Kidney (tissue), 14 donors: ENCODE data around the gene MCF2L. TPM values are rescaled to one million over a fixed set of nuclear protein-coding genes. Genes with fewer than 3 reads are reported as not detected.

Experiments used
- DNase-seq, 5 donors: peaks; one replicate each; pipeline ENCODE4 v3.0.0-alpha.2; 2013 to 2020
- FAIRE-seq: peaks from 2 replicates; lab custom pipeline; 2012; peaks lifted over from hg19 to GRCh38; lab: Jason Lieb, UNC
- H3K27ac ChIP-seq, 2 donors: one replicate each; pipeline ENCODE4 v1.7.0; 2013; ENCODE audit warnings: low read depth in 2 of 2, low read length in 2 of 2, inconsistent platforms in 1 of 2
- H3K27me3 ChIP-seq: one replicate; pipeline ENCODE4 v1.7.1; 2013; ENCODE audit warnings: low read length, inconsistent platforms; ENCODE audit not compliant: control insufficient read depth, insufficient read depth
- H3K36me3 ChIP-seq, 3 donors: one replicate each; pipeline versions ENCODE4 v1.7.0 to v1.7.1; 2013; ENCODE audit warnings: low read length in 3 of 3, control low read depth in 1 of 3, inconsistent platforms in 1 of 3; ENCODE audit not compliant: insufficient read depth in 3 of 3, control insufficient read depth in 2 of 3
- H3K4me1 ChIP-seq, 3 donors: one replicate each; pipeline versions ENCODE4 v1.7.0 to v1.7.1; 2013; ENCODE audit warnings: low read length in 3 of 3, inconsistent platforms in 1 of 3, low read depth in 1 of 3; ENCODE audit not compliant: control insufficient read depth in 2 of 3, insufficient read depth in 2 of 3
- H3K4me3 ChIP-seq, 3 donors: one replicate each; pipeline versions ENCODE4 v1.7.0 to v1.8.1; 2013; ENCODE audit warnings: low read length in 3 of 3, control low read depth in 1 of 3, inconsistent platforms in 1 of 3
- H3K9ac ChIP-seq, 3 donors: one replicate each; pipeline versions ENCODE4 v1.7.0 to v1.7.1; 2013; ENCODE audit warnings: low read length in 3 of 3, control low read depth in 1 of 3, inconsistent platforms in 1 of 3
- H3K9me3 ChIP-seq, 3 donors: one replicate each; pipeline versions ENCODE4 v1.7.0 to v1.7.1; 2013; ENCODE audit warnings: low read length in 3 of 3, control low read depth in 1 of 3, inconsistent platforms in 1 of 3; ENCODE audit not compliant: control insufficient read depth in 2 of 3, insufficient read depth in 1 of 3
- intact Hi-C: fragments of 100-400 bp; cut with DNase I; formaldehyde crosslinking; loops from one replicate; pipeline ENCODE4 v1.11.1; 2022
- polyA plus RNA-seq: library from polyadenylated mRNA; stranded (reverse); fragments of 350-450 nt; fragmentation: Illumina TruSeq; extraction: RNeasy Lipid Tissue Mini Kit (QIAGEN cat#74804); gene quantifications from one replicate; pipeline ENCODE4 v1.2.3, GENCODE V29; 2014; ENCODE audit warnings: low read depth, low replicate concordance; ENCODE audit not compliant: insufficient read depth
- total RNA-seq: library from RNA; stranded (reverse); fragmentation: NEBNext Ultra II Directional; extraction: Animal tissue kit (Norgen Biotek cat#: 25700); gene quantifications from one replicate; pipeline ENCODE4 v1.2.1, GENCODE V29; 2021
- TF ChIP-seq, protein P1 (sequence below): IDR thresholded peaks from 3 replicates; pipeline ENCODE4 v1.5.1; 2012; ENCODE audit warnings: mild to moderate bottlenecking, moderate library complexity, borderline replicate concordance; ENCODE audit not compliant: insufficient read depth; ENCODE audit errors: extremely low read depth
- donor health status: control.
- donor health status: control.
- donor health status: control.
- donor health status: control.
- donor health status: control.
- donor health status: DM: yes; HTN: yes; CAD: no.
- donor health status: Normal renal cell carcinoma (clear cell type).

The MCF2L gene
- total and polyA plus RNA-seq, 2 donors from 2014 or later: 12.1 to 61.9 TPM

DNA sequence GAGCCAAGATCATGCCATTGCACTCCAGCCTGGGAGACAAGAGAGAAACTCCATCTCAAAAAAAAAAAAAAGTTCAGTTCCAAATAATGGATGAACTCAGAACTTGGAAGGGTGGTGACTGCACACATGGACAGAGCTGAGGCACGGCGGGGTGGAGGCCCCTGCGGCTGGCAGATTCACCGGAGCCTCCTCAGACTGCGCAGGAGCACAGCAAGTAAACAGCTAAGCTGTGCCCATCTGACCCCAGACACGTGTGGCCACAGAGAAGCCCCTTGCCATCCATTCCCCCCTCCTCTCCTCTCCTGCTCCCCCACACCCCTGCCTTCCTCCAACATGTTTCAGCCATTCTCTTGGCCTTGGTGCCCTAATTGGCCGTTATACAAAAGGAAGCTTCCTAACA lies 173.9 kb downstream of the MCF2L start:
- H3K4me1 ChIP-seq: no peaks in the 10 kb centered on the region
- H3K27ac ChIP-seq: no peak overlapping the region
- no peaks in the 10 kb centered on the region for H3K9me3 ChIP-seq
- DNase-seq: peak in 3 of 5 donors; percentile 1 to 33 (median 31)
- H3K36me3 ChIP-seq: no peaks in the 10 kb centered on the region
- no peak for FAIRE-seq
- H3K27me3 ChIP-seq: no peaks in the 10 kb centered on the region
- H3K4me3 ChIP-seq: no peak overlapping the region
- H3K9ac ChIP-seq: no peak overlapping the region
- TF ChIP-seq, protein P1, sequence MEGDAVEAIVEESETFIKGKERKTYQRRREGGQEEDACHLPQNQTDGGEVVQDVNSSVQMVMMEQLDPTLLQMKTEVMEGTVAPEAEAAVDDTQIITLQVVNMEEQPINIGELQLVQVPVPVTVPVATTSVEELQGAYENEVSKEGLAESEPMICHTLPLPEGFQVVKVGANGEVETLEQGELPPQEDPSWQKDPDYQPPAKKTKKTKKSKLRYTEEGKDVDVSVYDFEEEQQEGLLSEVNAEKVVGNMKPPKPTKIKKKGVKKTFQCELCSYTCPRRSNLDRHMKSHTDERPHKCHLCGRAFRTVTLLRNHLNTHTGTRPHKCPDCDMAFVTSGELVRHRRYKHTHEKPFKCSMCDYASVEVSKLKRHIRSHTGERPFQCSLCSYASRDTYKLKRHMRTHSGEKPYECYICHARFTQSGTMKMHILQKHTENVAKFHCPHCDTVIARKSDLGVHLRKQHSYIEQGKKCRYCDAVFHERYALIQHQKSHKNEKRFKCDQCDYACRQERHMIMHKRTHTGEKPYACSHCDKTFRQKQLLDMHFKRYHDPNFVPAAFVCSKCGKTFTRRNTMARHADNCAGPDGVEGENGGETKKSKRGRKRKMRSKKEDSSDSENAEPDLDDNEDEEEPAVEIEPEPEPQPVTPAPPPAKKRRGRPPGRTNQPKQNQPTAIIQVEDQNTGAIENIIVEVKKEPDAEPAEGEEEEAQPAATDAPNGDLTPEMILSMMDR: no peak
- intact Hi-C loops: no loop called here

DNA sequence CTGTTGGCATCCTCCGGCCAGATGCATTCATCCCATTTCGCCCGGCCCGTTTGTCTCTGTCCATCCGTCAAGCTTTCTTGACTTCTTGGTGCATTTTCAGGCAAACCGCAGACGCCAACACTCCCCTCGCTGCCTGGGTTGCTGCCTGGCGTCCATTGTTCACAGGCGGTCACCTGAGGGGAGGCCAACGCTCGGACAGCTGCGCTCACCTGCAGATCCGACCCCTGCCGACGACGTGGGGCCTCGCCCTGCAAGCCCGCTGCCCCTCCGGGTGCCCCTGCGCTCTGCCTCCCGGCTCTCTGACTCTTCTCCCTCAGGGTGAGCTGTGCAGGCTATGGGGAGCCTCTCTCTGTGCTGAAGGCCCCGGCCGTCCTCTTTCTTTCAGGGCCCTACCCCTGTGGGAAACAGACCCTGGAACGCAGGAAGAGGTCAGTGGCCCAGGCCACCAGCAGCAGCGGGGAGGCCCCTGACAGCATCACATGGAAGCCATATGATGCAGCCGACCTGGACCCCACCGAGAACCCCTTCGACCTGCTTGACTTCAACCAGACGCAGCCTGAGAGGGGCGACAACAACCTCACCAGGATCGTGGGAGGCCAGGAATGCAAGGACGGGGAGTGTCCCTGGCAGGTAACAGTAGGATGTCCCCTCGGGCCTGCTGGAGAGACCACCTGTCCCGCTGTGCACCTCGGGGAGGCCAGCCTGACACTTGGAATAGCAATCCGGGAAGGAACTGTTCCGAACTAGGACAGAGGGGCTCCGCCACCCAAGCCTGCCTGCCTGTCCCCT lies 174.6 kb downstream of the MCF2L start:
- H3K9me3 ChIP-seq: no peaks in the 10 kb centered on the region
- intact Hi-C loops: no loop called here
- FAIRE-seq: no peak

DNA sequence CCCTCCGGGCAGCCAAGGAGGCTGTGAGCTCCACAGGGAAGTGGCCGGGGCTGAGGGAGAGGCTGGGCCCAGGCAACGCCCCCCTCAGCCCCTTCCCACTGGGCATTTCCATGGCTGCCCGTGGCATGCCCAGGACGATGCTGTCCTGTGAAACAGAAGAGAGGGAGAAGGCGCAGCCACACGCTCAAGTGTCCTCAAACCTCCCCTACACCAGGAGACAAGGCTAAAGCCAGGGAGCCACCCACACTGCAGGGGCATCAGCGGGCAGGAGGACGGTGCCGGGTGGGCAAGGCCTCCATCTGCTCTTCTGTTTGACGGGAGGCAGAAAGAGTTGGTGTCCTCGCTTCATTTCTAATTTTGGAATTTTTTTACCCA lies 175.2 kb downstream of the MCF2L start:
- peak in 1 of 5 donors; percentile 70 for DNase-seq
- H3K27ac ChIP-seq: no peak overlapping the region
- intact Hi-C loops: no loop called here
- no peaks in the 10 kb centered on the region for H3K36me3 ChIP-seq
- no peaks in the 10 kb centered on the region for H3K9me3 ChIP-seq
- H3K9ac ChIP-seq: no peak overlapping the region
- H3K4me1 ChIP-seq: no peaks in the 10 kb centered on the region
- no peaks in the 10 kb centered on the region for H3K27me3 ChIP-seq
- no peak overlapping the region for H3K4me3 ChIP-seq
- no peak for FAIRE-seq
- TF ChIP-seq, protein P1: no peak

More for the DNA sequence above, 174.6 kb downstream of the MCF2L start:
- no peaks in the 10 kb centered on the region for H3K4me1 ChIP-seq
- H3K9ac ChIP-seq: no peak overlapping the region
- TF ChIP-seq, protein P1: no peak
- DNase-seq: peak in 2 of 5 donors; percentile 35 to 56
- H3K27ac ChIP-seq: no peak overlapping the region
- no peak overlapping the region for H3K4me3 ChIP-seq
- no peaks in the 10 kb centered on the region for H3K27me3 ChIP-seq
- H3K36me3 ChIP-seq: no peaks in the 10 kb centered on the region
